Measurements from ENCODE around the gene HDAC11. TPM values are rescaled to one million over a fixed set of nuclear protein-coding genes. Genes with fewer than 3 reads are reported as not detected.

The HDAC11 gene
- total RNA-seq, 1 donor from 2014 or later: 15.2 TPM

DNA sequence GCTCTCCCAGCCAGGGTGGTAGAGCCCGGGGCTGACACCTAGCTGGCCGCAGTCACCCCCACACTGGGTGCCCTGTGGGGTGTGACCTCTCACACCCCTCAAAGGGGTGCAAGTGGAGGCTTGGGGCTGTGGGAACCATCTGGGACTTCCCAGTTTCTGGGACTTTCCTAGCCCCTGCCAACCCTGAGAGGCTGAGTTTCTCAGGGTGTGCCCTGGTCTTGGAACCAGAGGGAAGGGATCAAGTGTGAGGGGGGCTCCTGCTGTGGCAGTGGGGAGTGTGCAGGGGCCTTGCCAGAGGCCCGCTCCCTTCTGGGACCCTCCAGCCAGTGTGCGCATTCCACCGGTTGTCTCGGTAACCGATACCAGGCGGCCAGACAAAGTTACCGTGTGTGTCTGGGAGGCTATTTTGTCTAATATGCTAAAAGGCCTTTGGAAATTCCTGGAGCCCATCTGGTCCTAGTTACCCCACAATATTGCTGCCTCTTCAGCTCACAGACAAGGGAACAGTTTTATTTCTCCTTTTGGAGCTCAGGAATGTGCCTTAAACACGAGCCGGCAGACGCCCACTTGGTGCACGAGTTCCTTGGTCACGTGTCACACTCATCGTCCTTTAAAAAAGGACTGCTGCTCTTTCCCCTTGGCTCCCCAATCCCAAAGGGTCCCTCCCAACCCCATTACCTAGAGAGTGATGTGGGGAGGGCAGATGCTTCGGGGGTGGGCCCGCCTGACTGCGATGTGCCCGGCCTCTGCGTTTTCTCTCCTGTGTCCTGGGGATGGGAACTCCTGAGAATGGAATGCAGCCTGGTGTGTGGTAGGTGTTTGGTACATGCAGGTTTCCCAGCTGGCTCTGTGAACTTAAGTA is 33.2 kb downstream of the HDAC11 start:
- TF ChIP-seq, protein P1, sequence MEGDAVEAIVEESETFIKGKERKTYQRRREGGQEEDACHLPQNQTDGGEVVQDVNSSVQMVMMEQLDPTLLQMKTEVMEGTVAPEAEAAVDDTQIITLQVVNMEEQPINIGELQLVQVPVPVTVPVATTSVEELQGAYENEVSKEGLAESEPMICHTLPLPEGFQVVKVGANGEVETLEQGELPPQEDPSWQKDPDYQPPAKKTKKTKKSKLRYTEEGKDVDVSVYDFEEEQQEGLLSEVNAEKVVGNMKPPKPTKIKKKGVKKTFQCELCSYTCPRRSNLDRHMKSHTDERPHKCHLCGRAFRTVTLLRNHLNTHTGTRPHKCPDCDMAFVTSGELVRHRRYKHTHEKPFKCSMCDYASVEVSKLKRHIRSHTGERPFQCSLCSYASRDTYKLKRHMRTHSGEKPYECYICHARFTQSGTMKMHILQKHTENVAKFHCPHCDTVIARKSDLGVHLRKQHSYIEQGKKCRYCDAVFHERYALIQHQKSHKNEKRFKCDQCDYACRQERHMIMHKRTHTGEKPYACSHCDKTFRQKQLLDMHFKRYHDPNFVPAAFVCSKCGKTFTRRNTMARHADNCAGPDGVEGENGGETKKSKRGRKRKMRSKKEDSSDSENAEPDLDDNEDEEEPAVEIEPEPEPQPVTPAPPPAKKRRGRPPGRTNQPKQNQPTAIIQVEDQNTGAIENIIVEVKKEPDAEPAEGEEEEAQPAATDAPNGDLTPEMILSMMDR (IDR thresholded peaks at IDR 0.05): no peak
- peaks cover 46% of the 10 kb centered on the region for H3K4me1 Mint-ChIP-seq (ENCODE audit: low read depth)
- no peaks in the 10 kb centered on the region for H3K27me3 Mint-ChIP-seq (ENCODE audit: low read depth)
- H3K27ac Mint-ChIP-seq (ENCODE audit: unreplicated experiment): peak overlapping the region; percentile 81
- peak; percentile 67 for DNase-seq (ENCODE audit: low spot score)
- no peak overlapping the region for H3K4me3 Mint-ChIP-seq (ENCODE audit: unreplicated experiment)
- no peaks in the 10 kb centered on the region for H3K9me3 Mint-ChIP-seq (ENCODE audit: low read depth)
- no peaks in the 10 kb centered on the region for H3K36me3 Mint-ChIP-seq (ENCODE audit: low read depth)

DNA sequence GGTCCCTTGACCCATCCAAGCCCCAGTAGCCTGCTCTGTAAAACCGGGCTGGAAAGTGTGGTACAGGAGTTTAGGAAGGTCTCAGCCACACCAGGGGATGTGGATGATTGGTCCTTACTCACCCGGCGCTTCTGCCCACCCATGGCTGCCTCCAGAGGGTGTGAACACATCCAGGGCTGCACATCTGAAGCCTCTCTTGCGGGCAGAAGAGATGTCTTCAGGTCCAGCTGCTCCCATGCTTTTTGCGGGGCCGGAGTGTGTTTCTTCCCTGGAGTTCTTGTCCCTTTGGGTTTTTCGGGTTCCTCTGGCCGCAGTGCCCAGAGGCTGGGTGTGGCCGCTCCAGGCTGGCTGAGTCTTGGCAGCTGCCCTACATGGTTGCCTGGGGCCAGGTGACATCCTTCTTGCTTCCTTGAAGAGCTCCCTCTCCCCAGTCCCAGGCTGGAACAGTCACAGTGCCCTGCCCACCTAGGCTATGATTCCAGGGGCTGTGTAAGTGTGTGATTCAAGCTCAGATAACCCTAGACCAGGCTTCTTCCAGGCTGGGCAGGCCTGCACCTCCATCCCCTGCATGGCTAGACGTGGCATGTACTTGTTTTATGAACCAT is 33.9 kb downstream of the HDAC11 start:
- Mint-ChIP-seq H3K36me3 (ENCODE audit: low read depth) (no peaks in the 10 kb centered on the region), H3K4me1 (ENCODE audit: low read depth) (peaks cover 52% of the 10 kb centered on the region), H3K27me3 (ENCODE audit: low read depth) (no peaks in the 10 kb centered on the region), H3K9me3 (ENCODE audit: low read depth) (no peaks in the 10 kb centered on the region), H3K4me3 (ENCODE audit: unreplicated experiment) (no peak overlapping the region), H3K27ac (ENCODE audit: unreplicated experiment) (peak overlapping the region; percentile 81)
- TF ChIP-seq, protein P1 (IDR thresholded peaks at IDR 0.05): no peak
- DNase-seq (ENCODE audit: low spot score): no peak

DNA sequence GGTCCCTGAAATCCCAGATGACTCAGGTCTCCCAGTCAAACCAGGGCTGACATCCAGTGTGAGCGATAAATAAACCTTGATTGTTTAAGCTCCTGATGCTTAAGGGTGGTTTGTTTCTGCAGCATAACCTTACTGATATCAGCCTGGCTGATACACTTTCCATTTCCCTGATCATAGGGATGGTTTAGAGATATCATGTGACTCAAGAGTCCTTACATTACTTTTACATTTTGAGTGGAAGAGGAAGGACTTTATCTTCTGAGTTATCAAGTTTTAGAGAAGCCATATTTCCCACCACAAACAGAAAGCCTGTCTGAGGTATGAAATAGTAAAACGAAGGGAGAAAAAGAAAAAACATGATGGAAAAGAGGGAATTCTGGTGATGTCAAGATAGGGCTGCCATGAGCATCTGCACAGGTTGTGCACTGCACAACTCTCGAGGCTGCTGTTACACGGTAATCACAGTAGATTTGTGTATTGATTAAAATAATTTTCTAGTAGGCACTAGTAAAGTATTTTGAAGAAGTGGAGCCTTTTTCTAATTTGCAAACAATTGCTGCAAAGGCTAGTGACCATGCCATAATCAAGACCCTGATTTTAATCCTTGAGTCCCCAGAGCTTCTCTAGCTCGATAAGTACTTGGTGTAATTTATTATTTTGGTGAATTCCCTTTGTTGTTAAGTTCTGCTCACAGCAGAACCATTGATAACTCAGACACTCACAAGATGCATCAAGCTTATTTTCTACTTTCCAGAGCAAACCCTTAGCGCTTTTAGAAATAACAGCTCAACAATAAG is 34.7 kb downstream of the HDAC11 start:
- Mint-ChIP-seq H3K4me3 (ENCODE audit: unreplicated experiment) (no peak overlapping the region), H3K27me3 (ENCODE audit: low read depth) (no peaks in the 10 kb centered on the region), H3K4me1 (ENCODE audit: low read depth) (peaks cover 57% of the 10 kb centered on the region), H3K36me3 (ENCODE audit: low read depth) (no peaks in the 10 kb centered on the region), H3K9me3 (ENCODE audit: low read depth) (no peaks in the 10 kb centered on the region), H3K27ac (ENCODE audit: unreplicated experiment) (no peak overlapping the region)
- TF ChIP-seq, protein P1 (IDR thresholded peaks at IDR 0.05): no peak
- no peak for DNase-seq (ENCODE audit: low spot score)

DNA sequence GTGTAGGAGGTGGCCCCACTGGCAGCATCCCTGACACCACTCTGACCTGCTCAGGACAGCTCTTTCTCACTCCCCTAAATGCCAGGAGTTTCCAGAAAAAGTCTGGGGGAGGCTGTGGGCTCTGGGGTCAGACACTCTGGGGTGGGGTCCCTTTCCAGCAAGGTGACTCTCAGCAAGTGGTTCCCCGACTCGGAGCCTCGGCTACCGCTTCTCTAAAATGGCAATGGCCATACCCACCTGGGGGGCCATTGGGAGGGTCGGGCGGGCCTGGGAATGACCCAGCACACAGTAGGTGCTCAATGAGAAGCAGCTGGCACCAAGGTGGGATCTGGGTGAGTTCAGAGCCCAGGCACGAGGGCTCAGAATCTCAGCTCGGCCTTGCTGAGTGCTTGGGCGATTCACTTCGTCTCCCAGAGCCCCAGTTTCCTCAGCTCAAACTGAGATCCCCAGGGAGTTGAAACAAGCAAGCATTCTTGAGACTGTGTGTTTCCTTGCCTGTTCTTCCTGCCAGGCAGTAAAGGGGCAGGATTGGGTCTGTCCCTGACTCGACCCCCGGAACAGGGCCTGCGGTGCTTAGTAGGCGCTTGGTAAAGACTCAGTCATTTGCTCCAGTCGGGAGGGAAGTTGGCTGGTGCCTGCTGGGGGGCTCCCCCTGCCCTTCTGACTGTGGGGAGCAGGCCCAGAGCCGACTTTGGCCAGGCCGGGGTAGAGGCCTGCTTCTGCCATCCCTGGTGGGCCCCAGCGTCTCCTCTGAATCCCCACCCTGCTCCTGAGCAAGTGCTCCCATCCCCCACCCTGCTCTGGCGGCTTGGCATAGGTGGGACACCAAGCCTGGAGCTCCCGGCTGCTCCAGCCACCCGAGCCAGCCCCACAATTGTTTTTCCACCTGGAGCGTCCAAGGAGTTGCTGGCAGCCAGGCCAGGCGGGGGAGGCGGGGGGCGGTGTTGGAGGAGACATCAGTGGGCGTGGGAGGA is 36.0 kb downstream of the HDAC11 start:
- Mint-ChIP-seq H3K27ac (ENCODE audit: unreplicated experiment) (no peak overlapping the region), H3K9me3 (ENCODE audit: low read depth) (no peaks in the 10 kb centered on the region), H3K4me3 (ENCODE audit: unreplicated experiment) (no peak overlapping the region), H3K4me1 (ENCODE audit: low read depth) (peaks cover 57% of the 10 kb centered on the region), H3K36me3 (ENCODE audit: low read depth) (no peaks in the 10 kb centered on the region), H3K27me3 (ENCODE audit: low read depth) (no peaks in the 10 kb centered on the region)
- peak; percentile 89 for DNase-seq (ENCODE audit: low spot score)
- TF ChIP-seq, protein P1 (IDR thresholded peaks at IDR 0.05): no peak

Data from chondrocyte (in vitro differentiated cells).